Omental fat pad (tissue), 4 donors: Measurements from ENCODE around the gene TPPP. TPM values are rescaled to one million over a fixed set of nuclear protein-coding genes. Genes with fewer than 3 reads are reported as not detected.

Source experiments
- ATAC-seq: fragments of 150-250 bp; one replicate; pipeline ENCODE4 v1.9.1; 2016; ENCODE audit warnings: mild to moderate bottlenecking, moderate library complexity; ENCODE audit not compliant: low FRiP score
- DNase-seq: peaks from one replicate; pipeline ENCODE4 v3.0.0-alpha.2; 2019; ENCODE audit warnings: low spot score
- total RNA-seq, 4 donors: library from RNA; depleted of rRNA; stranded (reverse); fragments of >200 nt; gene quantifications; one replicate each; pipeline ENCODE4 v1.1.0, GENCODE V29; 2016
- TF ChIP-seq, protein P1 (sequence below), 3 donors: fragments of 450-650 bp; IDR thresholded peaks; one replicate each; pipeline ENCODE4 v1.5.1; 2016 to 2017; ENCODE audit warnings: antibody characterized with exemption in 3 of 3, mild to moderate bottlenecking in 3 of 3, moderate library complexity in 2 of 3

Gene TPPP
- total RNA-seq, 4 donors from 2014 or later = 3.9 to 7.8 (median 5.5) TPM

DNA sequence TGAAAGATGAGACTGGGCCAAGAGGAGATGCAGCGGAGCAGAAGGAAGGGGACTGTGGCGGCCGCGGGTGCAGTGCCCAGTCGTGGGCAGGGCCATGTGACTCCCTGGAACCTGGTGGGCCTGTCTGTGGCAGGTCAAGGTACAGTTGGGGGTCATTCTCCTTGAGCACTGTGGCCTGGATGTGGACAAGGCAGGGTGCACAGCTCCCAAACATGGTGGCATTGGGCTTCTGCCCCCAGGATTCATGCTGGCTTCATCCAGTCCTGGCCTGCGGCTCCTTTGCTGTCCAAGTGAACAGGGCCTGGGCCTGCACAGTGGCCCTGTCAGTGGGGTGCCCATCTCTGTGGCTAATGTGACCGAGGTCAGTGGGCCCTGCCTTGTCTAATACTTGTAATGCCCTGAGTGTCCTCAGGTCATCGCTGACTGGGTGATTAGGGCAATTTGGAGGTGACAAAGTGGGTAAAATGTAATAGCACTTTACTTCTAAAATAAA is 41.1 kb downstream of the TPPP start:
- DNase-seq (no peak), ATAC-seq (no peak)
- TF ChIP-seq, protein P1, sequence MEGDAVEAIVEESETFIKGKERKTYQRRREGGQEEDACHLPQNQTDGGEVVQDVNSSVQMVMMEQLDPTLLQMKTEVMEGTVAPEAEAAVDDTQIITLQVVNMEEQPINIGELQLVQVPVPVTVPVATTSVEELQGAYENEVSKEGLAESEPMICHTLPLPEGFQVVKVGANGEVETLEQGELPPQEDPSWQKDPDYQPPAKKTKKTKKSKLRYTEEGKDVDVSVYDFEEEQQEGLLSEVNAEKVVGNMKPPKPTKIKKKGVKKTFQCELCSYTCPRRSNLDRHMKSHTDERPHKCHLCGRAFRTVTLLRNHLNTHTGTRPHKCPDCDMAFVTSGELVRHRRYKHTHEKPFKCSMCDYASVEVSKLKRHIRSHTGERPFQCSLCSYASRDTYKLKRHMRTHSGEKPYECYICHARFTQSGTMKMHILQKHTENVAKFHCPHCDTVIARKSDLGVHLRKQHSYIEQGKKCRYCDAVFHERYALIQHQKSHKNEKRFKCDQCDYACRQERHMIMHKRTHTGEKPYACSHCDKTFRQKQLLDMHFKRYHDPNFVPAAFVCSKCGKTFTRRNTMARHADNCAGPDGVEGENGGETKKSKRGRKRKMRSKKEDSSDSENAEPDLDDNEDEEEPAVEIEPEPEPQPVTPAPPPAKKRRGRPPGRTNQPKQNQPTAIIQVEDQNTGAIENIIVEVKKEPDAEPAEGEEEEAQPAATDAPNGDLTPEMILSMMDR (IDR thresholded peaks at IDR 0.05) = no peak

DNA sequence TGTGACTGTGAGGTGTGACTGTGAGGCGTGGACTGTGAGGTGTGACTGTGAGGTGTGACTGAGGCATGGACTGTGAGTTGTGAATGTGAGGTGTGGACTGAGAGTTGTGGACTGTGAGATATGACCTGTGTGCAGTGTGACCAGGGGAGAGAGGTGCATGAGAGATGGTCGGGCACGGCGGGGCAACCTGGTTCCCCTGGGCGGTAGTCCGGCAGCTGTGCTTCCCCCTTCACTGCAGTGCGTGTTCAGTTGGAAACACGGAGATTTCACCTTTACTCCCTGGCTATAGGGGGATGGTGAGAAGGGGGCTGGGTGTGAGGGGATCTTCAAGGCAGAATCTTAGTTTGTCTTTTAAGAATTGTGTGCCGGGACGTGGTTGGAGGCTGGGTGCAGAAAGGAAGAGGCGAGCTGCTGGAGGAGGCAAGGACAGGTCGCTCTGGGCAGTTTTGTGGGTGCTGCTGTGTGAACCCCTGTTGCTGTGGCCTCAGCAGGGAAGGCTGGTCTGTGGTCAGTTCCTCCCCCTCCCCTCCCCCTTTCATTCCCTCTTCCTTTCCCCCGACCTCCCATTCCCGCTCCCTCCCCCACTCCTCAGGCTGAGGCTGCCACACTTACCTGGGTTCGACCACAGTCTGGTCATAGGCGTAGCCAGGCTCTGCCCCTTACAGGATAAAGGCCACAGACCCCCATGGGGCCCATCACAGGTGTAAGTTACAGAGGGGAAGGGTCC is 41.7 kb downstream of the TPPP start:
- ATAC-seq (no peak), DNase-seq (no peak)
- TF ChIP-seq, protein P1 (IDR thresholded peaks at IDR 0.05) = no peak

DNA sequence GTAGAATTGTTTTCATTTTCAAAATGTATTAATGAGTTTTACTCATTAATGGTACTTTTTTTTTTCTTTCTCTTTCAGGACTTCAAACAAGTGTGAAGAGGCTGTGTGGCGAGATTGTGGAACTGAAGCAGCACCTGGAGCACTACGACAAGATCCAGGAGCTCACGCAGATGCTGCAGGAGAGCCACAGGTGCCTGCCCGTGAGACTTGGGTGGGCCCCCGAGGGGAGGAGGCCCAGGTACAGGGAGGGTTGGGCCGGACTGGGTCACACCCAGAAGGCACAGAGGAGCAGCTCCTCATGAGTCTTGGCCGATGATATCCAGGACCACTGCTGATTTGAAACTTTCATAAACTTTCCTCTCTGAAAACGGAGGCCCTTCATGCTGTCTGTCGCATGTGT is 45.4 kb downstream of the TPPP start:
- TF ChIP-seq, protein P1 (IDR thresholded peaks at IDR 0.05) = no peak
- no peak for DNase-seq
- no peak for ATAC-seq

GRCh38 chr5:647311-647710 is 45.8 kb downstream of the TPPP start:
- ATAC-seq = no peak
- TF ChIP-seq, protein P1 (IDR thresholded peaks at IDR 0.05) = no peak
- DNase-seq = no peak

DNA sequence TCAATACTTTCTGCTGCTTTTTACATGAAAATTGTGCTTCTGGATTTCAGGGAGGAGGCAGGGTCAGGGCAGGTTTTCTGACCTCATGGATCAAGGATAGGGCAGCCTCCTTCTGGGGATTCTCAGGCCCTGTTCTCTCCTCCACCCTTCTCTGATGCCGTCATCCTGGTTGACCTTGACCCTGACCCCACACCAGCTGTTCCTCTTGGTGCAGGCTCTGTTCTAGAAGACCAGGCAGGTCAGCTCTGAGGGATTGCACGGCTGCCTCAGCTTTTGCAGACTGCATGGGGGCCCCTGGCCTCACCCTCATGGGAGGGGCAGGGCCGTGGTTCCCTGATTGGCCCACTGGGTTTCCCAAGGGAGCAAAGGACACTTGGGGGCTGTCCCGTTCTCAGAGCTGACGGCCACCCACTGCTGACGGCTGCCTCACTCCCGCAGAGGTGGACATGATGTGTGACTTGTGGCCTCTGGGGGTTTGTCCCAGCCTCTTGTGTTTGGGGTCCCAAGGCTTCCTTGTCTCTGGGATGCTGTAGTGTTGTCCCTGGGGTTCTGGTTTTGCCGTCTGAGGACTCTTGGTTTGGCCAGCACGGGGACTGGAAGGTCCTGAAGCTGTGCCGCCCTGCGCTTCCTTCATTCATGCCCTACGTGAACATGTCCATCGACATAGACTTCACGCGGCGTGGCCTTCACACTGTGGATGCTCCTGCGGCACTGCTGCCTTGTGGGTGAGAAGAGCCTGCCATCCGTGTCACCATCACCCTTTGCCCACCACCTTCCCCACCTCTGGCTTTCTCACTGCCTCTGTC is 46.6 kb downstream of the TPPP start:
- DNase-seq (no peak), ATAC-seq (no peak)
- TF ChIP-seq, protein P1 (IDR thresholded peaks at IDR 0.05) = no peak

DNA sequence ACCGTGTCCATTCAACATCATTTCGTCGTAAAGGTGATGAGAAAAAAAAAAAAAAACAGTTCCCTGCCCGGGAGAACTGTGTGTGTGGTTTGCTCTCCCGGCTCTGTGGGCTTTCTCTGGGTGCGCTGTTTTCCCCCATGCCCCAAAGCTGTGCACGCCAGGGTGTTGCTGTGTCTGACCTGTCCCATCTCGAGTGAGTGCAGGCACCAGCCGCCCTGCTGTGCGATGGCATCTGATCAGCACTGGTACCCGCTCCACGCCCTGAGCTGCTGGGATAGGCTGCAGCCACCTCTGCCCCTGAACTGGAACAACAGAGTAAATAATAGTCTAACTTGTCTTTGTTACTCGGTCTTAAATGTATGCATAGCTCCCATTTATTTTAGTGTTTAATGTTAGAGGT is 47.7 kb downstream of the TPPP start:
- DNase-seq (no peak), ATAC-seq (no peak)
- TF ChIP-seq, protein P1 (IDR thresholded peaks at IDR 0.05) = no peak
